PC-9 (cell line): ENCODE data around the gene TBATA. TPM values are rescaled to one million over a fixed set of nuclear protein-coding genes. Genes with fewer than 3 reads are reported as not detected.

Experiments
- BruUV-seq: library from RNA; stranded (reverse); fragments of 400-500 nt; replicated peaks from 2 replicates; lab custom pipeline; 2021; lab: Mats Ljungman, UMichigan
- CTCF ChIA-PET: fragments of 300-600 bp; sonication (Branson Sonifier 250); formaldehyde crosslinking; loops from one replicate; lab custom pipeline; 2022; ENCODE audit warnings: antibody characterized with exemption; lab: Charles Lee
- POLR2A ChIA-PET: fragments of 300-600 bp; sonication (Branson Sonifier 250); formaldehyde crosslinking; loops from one replicate; lab custom pipeline; 2022; ENCODE audit warnings: antibody characterized with exemption; ENCODE audit not compliant: unreplicated experiment; lab: Charles Lee
- DNase-seq, 2 experiments: peaks; one replicate each; pipeline versions ENCODE4 v3.0.0 to v3.0.0-alpha.2; 2015 to 2022; ENCODE audit warnings: mixed read lengths in 1 of 2
- H2AFZ ChIP-seq: fragments of 200-600 bp; sonication (generic); 2 replicates; pipeline ENCODE4 v1.8.1; 2017; ENCODE audit warnings: antibody characterized with exemption
- H3F3A ChIP-seq: fragments of 200-600 bp; sonication (generic); 2 replicates; pipeline ENCODE4 v1.8.1; 2017; ENCODE audit warnings: antibody characterized with exemption, mild to moderate bottlenecking, low read depth; ENCODE audit not compliant: insufficient read depth
- H3K27ac ChIP-seq: fragments of 200-600 bp; sonication (generic); 2 replicates; pipeline ENCODE4 v1.6.1; 2016; ENCODE audit warnings: mixed run types
- H3K27me3 ChIP-seq: fragments of 200-600 bp; sonication (generic); 2 replicates; pipeline ENCODE4 v1.6.1; 2016; ENCODE audit warnings: low read depth, mixed run types; ENCODE audit not compliant: insufficient read depth
- H3K36me3 ChIP-seq: fragments of 200-600 bp; sonication (generic); 2 replicates; pipeline ENCODE4 v1.6.1; 2016; ENCODE audit warnings: low read depth, mixed run types
- H3K4me1 ChIP-seq: fragments of 200-600 bp; sonication (generic); replicated peaks from 2 replicates; pipeline ENCODE4 v1.6.1; 2016; ENCODE audit warnings: mixed run types; ENCODE audit not compliant: insufficient read depth
- H3K4me2 ChIP-seq: fragments of 200-600 bp; sonication (generic); 2 replicates; pipeline ENCODE4 v1.6.1; 2017; ENCODE audit warnings: mixed run types
- H3K4me3 ChIP-seq: fragments of 200-600 bp; sonication (generic); 2 replicates; pipeline ENCODE4 v1.6.1; 2016; ENCODE audit warnings: mixed run types
- H3K79me2 ChIP-seq: fragments of 200-600 bp; sonication (generic); 2 replicates; pipeline ENCODE4 v1.6.1; 2017; ENCODE audit warnings: low read depth, mixed run types
- H3K9me2 ChIP-seq: fragments of 200-600 bp; sonication (generic); 2 replicates; pipeline ENCODE4 v1.8.1; 2017; ENCODE audit warnings: mild to moderate bottlenecking; ENCODE audit not compliant: insufficient read depth
- H3K9me3 ChIP-seq: fragments of 200-600 bp; sonication (generic); 2 replicates; pipeline ENCODE4 v1.8.1; 2016; ENCODE audit warnings: low read depth; ENCODE audit not compliant: insufficient read depth
- H4K20me1 ChIP-seq: fragments of 200-600 bp; sonication (generic); 2 replicates; pipeline ENCODE4 v1.8.1; 2017; ENCODE audit not compliant: insufficient read depth
- CTCF ChIP-seq: fragments of 200-600 bp; sonication (generic); conservative IDR thresholded peaks from 2 replicates; pipeline ENCODE4 v1.6.1; 2017; ENCODE audit warnings: mixed run types, antibody characterized with exemption, mild to moderate bottlenecking, moderate library complexity
- EZH2 ChIP-seq: fragments of 200-600 bp; sonication (generic); IDR thresholded peaks from 2 replicates; pipeline ENCODE4 v1.8.0; 2017; ENCODE audit warnings: antibody characterized with exemption, low read depth
- intact Hi-C: fragments of 100-400 bp; cut with micrococcal nuclease; formaldehyde crosslinking; loops from one replicate; pipeline ENCODE4 v1.10.0; 2022; ENCODE audit not compliant: unreplicated experiment
- total RNA-seq: library from RNA; stranded (reverse); gene quantifications from 2 replicates; pipeline ENCODE4 v1.2.3, GENCODE V29; 2021

Gene TBATA
- total RNA-seq, 1 experiment from 2014 or later, result not detected

- Histone ChIP-seq H4K20me1 (no peaks in the 10 kb centered on the region), H3K4me1 (peaks cover 62% of the 10 kb centered on the region), H3K27me3 (no peaks in the 10 kb centered on the region), H2AFZ (no peak overlapping the region), H3K36me3 (peaks cover 41% of the 10 kb centered on the region), H3K9me3 (no peaks in the 10 kb centered on the region), H3K4me2 (peak overlapping the region; percentile 38), H3K4me3 (no peak overlapping the region), H3K9me2 (no peaks in the 10 kb centered on the region), H3K79me2 (peaks cover 70% of the 10 kb centered on the region), H3K27ac (peak overlapping the region; percentile 91), H3F3A (peaks cover 31% of the 10 kb centered on the region)
- POLR2A ChIA-PET, result interaction anchor here (0.6 kb wide), 1 partner anchor 111 kb away, joined by 7 read pairs; no protein-coding TSS in a partner anchor
- TF ChIP-seq EZH2 (no peak), CTCF (no peak)
- intact Hi-C loops, result no loop called here
- DNase-seq, result peak in 1 of 2 experiments; percentile 58
- CTCF ChIA-PET, result no interaction called here
- BruUV-seq, result no TSS peak
These were observed 42.0 kb upstream of the TBATA start for GRCh38 chr10:70827086-70827757.

DNA sequence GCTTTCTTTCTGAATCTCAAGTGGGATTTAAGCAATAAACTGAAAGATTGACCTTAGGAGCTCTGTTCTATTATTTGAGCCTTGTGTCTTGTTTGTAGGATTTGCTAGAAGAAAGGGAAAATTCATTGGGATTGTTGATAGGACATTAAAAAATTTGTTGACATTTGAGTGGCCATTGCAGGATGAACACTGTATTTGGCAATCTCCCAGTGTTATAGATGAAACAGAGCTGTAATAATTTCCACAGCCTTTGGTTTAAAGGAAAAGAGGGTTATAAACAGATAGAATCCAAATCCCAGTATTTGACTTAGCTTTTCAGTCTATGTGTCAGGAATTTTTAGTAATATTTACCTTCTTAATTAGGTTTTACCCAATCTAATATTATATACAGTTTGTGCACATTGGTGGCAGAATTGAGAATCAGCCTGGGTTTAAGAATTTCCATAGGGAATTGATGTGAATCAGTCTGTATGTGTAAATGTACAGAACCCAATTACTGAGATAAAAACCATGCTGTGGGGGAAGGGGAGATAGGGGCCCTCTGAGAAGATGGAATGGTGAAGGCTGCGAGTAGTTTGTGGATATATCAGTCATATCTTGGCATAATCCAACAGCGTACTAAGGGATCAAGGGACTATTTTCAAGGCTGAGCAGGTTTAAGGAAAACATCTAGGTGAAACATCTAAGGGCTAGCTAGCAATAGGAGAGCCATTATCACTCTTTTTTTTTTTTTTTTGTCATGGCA, 37.1 kb upstream of the TBATA start:
- Histone ChIP-seq H3K4me2 (no peak overlapping the region), H3K4me3 (no peak overlapping the region), H3K27ac (no peak overlapping the region), H3K27me3 (no peaks in the 10 kb centered on the region), H3K36me3 (peaks cover 54% of the 10 kb centered on the region), H4K20me1 (peaks cover 11% of the 10 kb centered on the region; the same call in 1 of the 2 replicates), H3K9me2 (no peaks in the 10 kb centered on the region), H3K9me3 (no peaks in the 10 kb centered on the region), H3K4me1 (peaks cover 58% of the 10 kb centered on the region), H2AFZ (no peak overlapping the region), H3K79me2 (peaks cover 76% of the 10 kb centered on the region), H3F3A (peaks cover 13% of the 10 kb centered on the region)
- intact Hi-C loops, result no loop called here
- no TSS peak for BruUV-seq
- no peak for DNase-seq
- ChIA-PET POLR2A (interaction anchor here (0.7 kb wide), 1 partner anchor 11 kb away, joined by 3 read pairs; no protein-coding TSS in a partner anchor), CTCF (interaction anchor here (0.6 kb wide), 2 partner anchors 24 to 273 kb away, joined by 5 to 7 read pairs; no protein-coding TSS in a partner anchor)
- no peak for TF ChIP-seq CTCF
- no peak for TF ChIP-seq EZH2

DNA sequence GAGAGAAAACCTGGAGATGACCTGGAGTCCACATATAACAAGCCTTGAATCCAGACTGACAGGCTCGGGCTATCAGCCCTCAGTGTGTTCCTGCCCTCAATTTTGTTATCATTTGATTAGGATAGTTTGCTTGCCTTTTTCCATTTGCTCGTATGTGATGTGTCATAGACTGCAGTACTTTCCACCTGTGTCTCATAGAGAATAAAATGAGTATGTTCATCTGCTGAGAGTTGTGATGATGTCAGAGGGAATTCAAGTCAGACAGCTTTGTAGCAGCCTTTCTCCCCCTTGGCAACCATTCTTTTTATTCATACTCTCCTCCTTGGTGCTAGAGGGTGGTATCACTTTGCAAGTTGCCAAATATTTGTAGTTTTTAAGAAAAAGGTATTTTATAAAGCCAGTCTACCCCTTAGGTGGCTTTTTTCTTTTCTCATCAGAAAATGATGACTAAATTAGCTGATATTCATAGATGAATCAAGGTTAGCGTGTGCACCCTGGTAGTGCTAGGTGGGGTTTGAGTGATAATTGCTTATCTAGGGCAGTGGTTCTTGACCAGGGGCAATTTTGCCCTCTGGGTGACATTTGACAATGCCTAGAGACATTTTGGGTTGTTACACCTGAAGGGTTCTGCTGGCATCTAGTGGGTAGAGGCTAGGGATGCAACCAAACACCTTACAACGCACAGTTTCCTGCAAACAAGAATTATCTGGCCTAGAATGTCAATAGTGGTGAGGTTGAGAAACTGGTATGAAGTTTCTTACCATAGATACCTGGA, 36.0 kb upstream of the TBATA start:
- H3K9me3 ChIP-seq, result no peaks in the 10 kb centered on the region
- H3K9me2 ChIP-seq, result no peaks in the 10 kb centered on the region
- no peaks in the 10 kb centered on the region for H3K27me3 ChIP-seq
- peaks cover 49% of the 10 kb centered on the region for H3K36me3 ChIP-seq
- peak overlapping the region; percentile 37 for H3K4me2 ChIP-seq
- H3K4me1 ChIP-seq, result peaks cover 54% of the 10 kb centered on the region
- peaks cover 71% of the 10 kb centered on the region for H3K79me2 ChIP-seq
- no TSS peak for BruUV-seq
- ChIA-PET POLR2A (no interaction called here), CTCF (interaction anchor here (0.6 kb wide), 1 partner anchor 25 kb away, joined by 5 read pairs; no protein-coding TSS in a partner anchor)
- DNase-seq, result peak in 1 of 2 experiments; percentile 69
- peaks cover 11% of the 10 kb centered on the region; the same call in 1 of the 2 replicates for H4K20me1 ChIP-seq
- peaks cover 20% of the 10 kb centered on the region for H3F3A ChIP-seq
- H3K4me3 ChIP-seq, result no peak overlapping the region
- intact Hi-C loops, result no loop called here
- H2AFZ ChIP-seq, result no peak overlapping the region
- no peak overlapping the region for H3K27ac ChIP-seq
- TF ChIP-seq CTCF, result peak; percentile 29; the same call in 1 of the 2 replicates
- TF ChIP-seq EZH2, result no peak
